ENCODE results near the gene ZNF683. TPM values are rescaled to one million over a fixed set of nuclear protein-coding genes. Genes with fewer than 3 reads are reported as not detected.
"Not testable (repeated sequence)": the region's sequence is repeated elsewhere in the genome, so short reads cannot be mapped to it uniquely, and the experiment has no call there.

ZNF683 gene
- not detected in 2 replicates for total RNA-seq

GRCh38 chr1:26372611-26373010 is at the start of gene ZNF683:
Gene ZNF683 (minus strand): TSS chr1:26372750. CDS start chr1:26368571, 4,179 bp downstream.
- FAIRE-seq; H3K4me3 ChIP-seq (ENCODE audit: low read depth, low read length); H3K36me3 ChIP-seq (ENCODE audit: control insufficient read depth, insufficient read depth, low read length); DNase-seq (ENCODE audit: low read depth); H3K27me3 ChIP-seq (ENCODE audit: control insufficient read depth, insufficient read depth, low read length): not testable (repeated sequence)

- TF ChIP-seq CTCF (IDR thresholded peaks at IDR 0.05; ENCODE audit: insufficient read depth, low read length, severe bottlenecking) = no peak
- FAIRE-seq = no peak
These were observed 46.9 kb upstream of the ZNF683 start for GRCh38 chr1:26419494-26419893.

DNA sequence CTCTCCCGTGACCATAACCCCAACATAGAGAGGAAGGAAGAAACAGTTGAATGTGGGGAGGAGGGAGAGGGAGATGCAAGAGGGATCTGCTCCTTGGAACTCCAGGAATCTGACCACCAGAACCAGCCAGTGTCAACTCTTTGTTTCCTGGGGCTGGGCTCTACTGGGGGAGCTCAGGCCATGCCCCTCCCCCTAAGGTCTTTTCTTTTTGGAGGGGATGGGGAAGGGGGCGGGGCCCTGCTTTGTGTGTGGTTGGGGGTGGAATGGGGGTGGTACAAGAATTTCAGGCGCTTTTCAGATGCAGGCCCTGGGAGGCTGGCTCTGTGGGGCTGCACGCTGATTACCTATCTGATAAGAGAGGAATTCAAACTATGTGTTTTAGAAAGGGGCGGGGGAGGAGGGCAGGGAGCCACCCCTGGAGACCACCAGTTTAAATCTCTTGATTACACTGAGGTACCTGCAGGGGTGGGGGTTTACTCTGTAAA is 46.4 kb upstream of the ZNF683 start:
- H3K36me3 ChIP-seq (ENCODE audit: control insufficient read depth, insufficient read depth, low read length) = no peaks in the 10 kb centered on the region
- FAIRE-seq (no peak), DNase-seq (ENCODE audit: low read depth) (no peak)
- no peak overlapping the region for H3K4me3 ChIP-seq (ENCODE audit: low read depth, low read length)
- TF ChIP-seq CTCF (IDR thresholded peaks at IDR 0.05; ENCODE audit: insufficient read depth, low read length, severe bottlenecking) = no peak
- H3K27me3 ChIP-seq (ENCODE audit: control insufficient read depth, insufficient read depth, low read length) = peaks cover 9% of the 10 kb centered on the region

More at GRCh38 chr1:26419494-26419893, 46.9 kb upstream of the ZNF683 start:
- Histone ChIP-seq H3K4me3 (ENCODE audit: low read depth, low read length) (no peak overlapping the region), H3K36me3 (ENCODE audit: control insufficient read depth, insufficient read depth, low read length) (no peaks in the 10 kb centered on the region), H3K27me3 (ENCODE audit: control insufficient read depth, insufficient read depth, low read length) (peaks cover 8% of the 10 kb centered on the region)
- no peak for DNase-seq (ENCODE audit: low read depth)

DNA sequence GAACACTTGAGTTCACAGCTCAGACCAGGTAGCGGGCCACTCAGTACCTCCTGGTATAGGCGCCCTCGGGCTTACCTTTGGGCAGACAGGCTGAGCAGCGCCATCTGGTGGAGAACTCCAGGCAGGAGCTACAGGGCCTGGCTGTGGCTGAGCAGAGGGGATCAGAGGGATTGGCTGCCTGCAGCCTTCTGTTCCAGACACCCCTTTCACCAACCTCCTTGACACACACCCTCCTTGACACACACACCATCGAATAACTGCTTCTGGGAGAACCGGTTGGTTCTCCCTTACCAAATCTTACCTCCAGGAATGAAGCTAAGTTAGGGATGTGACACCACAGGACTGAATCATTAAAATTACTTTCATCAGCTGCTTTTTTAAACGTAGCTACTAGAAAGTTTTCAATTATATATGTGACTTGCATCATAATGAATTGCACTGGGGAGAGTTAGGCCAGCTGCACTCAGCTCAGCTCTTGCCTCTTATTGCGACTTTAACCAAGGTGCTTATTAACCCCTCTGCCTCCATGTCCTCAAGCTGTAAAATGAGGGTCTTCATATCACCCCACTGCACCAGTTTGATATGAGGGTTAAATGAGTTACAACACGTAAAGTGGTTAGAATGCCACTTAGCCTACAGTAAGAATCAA is 44.7 kb upstream of the ZNF683 start:
- H3K36me3 ChIP-seq (ENCODE audit: control insufficient read depth, insufficient read depth, low read length) = no peaks in the 10 kb centered on the region
- DNase-seq (ENCODE audit: low read depth) (peak; percentile 87), FAIRE-seq (peak; percentile 98)
- TF ChIP-seq CTCF (IDR thresholded peaks at IDR 0.05; ENCODE audit: insufficient read depth, low read length, severe bottlenecking) = peak; percentile 98
- peaks cover 18% of the 10 kb centered on the region for H3K27me3 ChIP-seq (ENCODE audit: control insufficient read depth, insufficient read depth, low read length)
- no peak overlapping the region for H3K4me3 ChIP-seq (ENCODE audit: low read depth, low read length)

- Histone ChIP-seq H3K36me3 (ENCODE audit: control insufficient read depth, insufficient read depth, low read length) (no peaks in the 10 kb centered on the region), H3K4me3 (ENCODE audit: low read depth, low read length) (no peak overlapping the region), H3K27me3 (ENCODE audit: control insufficient read depth, insufficient read depth, low read length) (peaks cover 43% of the 10 kb centered on the region)
- FAIRE-seq (no peak), DNase-seq (ENCODE audit: low read depth) (no peak)
- TF ChIP-seq CTCF (IDR thresholded peaks at IDR 0.05; ENCODE audit: insufficient read depth, low read length, severe bottlenecking) = no peak
These were observed 40.5 kb upstream of the ZNF683 start for GRCh38 chr1:26413031-26413430.

GRCh38 chr1:26412180-26412840 is 39.8 kb upstream of the ZNF683 start:
- DNase-seq (ENCODE audit: low read depth) (no peak), FAIRE-seq (no peak)
- no peak overlapping the region for H3K4me3 ChIP-seq (ENCODE audit: low read depth, low read length)
- H3K36me3 ChIP-seq (ENCODE audit: control insufficient read depth, insufficient read depth, low read length) = no peaks in the 10 kb centered on the region
- TF ChIP-seq CTCF (IDR thresholded peaks at IDR 0.05; ENCODE audit: insufficient read depth, low read length, severe bottlenecking) = no peak
- H3K27me3 ChIP-seq (ENCODE audit: control insufficient read depth, insufficient read depth, low read length) = peaks cover 43% of the 10 kb centered on the region

Data from bronchial epithelial cell (primary cell).